Superior temporal gyrus (tissue), 1 donor: ENCODE measurements around the gene TCHP.

ENCODE experiments used
- DNase-seq: peaks from one replicate; pipeline ENCODE4 v3.0.0-alpha.2; 2016; ENCODE audit errors: extremely low spot score

Gene TCHP

DNA sequence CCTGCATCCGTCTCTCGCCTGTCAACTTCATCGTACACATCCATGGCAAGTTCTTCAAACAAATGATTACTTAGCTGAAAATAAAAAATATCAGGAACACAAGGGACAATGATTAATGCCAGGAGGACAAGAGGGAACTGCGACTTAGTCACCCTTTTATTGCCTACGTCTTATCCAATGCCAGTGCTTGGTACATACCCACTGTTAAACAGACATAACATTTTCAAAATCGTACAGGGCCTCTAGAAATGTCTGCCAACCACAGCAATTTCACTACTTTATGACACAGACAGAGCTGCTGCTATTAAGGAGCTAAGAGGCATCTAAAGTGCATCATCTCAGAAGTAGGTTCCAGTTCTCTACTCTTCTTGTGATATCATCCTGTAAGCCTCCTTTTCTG, 61.5 kb downstream of the TCHP start:
- no peak for DNase-seq

DNA sequence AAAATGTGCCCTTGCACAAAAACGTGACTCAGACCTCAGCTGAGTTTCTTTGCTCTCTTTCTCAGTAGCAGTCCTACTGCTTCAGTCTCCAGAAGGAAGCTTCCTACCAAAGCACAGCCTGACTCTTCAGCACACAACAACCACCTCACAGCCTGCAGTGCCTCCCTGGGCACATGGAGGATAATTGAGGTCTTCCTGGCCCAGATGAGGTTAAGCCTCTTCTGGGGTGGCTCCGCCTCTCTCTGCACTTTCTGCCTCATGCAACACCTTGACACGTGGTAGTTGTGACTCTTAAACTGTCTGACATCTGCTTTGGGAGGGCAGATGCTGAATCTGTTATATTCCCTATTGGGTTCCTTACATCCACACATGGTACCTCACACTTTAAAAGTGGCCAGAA, 62.3 kb downstream of the TCHP start:
- DNase-seq, result no peak

DNA sequence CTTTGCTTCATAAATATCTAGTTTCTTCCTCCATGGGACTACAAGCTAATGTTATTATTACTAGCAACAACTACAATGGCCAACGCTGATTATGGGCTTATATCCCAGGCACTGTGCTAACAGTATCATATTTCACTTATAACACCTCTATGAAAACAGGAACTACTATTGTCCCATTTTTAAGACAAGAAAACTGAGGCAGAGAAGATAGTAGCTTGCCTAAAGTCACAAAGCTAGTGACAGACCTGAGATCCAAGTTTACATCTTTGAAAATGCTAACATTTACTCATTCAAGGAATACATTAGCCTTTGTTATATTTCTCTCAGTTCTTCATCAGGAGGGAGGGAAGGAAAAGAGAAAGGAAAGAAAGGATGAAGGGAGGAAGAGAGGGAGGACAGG, 63.3 kb downstream of the TCHP start:
- DNase-seq, result no peak

DNA sequence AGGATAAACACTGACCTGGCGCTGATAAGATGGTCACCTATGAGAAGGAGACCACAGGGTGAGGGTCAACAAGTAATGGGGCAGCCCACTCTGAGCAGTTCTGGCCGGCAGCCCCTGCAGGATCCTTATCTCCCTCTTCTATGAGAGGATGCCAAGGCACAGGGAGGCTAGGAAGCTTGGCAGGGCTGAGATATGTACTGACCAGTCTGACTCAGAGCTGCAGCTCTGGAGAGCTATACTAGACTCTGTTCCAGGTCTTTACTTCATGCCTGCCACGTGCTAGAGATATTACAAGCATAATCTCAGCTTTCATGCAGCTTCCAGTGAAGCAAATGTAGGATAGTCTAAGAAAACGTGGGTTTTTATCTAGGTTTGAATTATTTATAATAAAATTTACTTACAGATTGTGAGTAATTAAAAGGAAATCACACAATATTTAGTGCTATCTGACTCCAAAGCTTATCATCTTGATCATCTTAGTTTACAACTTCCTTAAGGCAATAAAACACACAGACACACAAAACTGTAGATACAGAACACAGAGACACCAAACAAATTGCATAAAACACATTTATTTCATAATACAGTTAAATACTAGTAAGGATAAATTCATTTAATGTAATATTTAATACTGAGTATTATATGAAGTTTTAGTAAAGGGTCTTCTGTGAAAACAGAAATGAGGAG, 63.8 kb downstream of the TCHP start:
- no peak for DNase-seq

DNA sequence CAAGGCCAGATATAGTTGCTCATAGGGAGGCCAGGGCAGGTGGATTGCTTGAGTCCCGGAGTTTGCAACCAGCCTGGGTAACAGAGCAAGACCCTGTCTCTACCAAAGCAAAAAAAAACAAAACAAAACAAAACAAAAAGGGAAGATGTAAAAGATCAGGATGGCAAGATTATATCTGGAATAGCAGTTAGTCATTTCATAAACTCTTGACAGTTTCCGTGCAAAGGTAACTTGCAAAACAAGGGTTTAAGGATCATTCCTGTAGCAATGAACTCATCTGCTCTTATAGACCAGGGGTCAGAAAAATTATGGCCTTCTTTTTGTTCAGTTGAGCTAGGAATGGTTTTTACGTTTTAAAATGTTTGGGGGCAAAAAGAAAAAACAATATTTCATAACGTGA, 66.5 kb downstream of the TCHP start:
- no peak for DNase-seq

DNA sequence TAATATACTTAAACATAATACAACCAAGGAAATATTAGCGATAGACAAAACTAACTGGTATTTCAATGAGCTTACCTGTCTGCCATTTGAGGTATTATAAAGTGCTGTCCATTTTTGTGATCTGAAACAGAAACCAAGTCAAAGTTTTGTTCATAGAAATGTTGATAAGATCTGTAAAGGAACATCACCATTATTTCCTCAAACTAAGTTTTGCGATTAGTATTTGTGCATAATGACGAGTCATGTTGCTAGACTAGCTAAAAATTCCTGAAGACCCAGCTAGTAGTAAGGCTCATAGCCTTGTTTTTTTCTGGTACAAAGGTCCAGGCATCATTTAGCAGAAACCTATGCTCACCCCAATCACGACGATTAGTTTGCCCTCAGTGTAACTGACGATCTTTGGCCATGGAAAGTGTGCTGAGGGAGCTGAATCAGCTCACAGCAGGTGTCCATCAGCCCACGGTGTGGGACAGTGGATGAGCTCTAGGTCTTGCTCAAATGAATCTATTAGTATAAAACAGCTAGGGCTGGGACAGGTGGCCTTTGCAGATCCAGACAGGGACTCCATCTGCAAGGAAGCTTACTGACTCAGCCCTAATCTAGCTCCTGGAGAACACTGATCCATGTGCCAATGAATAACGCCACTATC, 67.4 kb downstream of the TCHP start:
- DNase-seq, result no peak
